GM12801 (cell line): Measurements from ENCODE around the gene ZBTB18.

ENCODE experiments used
- TF ChIP-seq, protein P1 (sequence below): IDR thresholded peaks from one replicate; pipeline ENCODE4 v1.5.1; 2011; ENCODE audit warnings: control low read depth; ENCODE audit not compliant: insufficient read length; ENCODE audit errors: extremely low read depth

The ZBTB18 gene

DNA sequence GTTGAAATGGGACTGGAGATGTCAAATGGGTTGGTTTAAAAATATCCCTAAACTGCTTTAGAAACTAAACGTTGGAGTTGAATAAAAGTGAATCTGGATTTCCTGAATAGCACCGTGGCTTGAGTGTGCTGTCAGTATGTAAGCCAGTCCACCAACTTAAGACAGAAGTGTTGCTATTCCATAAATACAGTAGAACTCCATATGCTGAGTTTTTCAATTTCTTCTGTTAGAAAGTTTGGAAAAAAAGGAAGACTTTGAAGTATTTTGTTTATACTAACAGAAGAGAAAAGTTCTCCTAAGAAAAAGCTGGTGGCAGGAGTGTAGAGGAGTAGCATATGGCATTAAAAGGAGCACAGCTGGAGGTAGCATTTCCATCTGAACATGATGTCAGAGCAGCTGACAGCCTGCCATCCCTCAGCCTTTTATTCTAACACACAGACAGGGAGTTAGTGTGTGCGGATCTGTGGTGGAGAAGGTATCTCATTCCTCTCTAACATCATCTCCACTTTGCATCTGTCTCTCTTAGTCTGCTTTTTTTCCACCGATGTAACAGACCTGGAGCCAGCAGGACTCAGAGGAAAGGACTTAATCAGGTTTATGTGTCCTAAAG, at the start of gene ZBTB18:
TSS of gene ZBTB18 (plus strand) at position 449 of the 610 bp plus-strand sequence. CDS start at position 598, 149 bp downstream.
- TF ChIP-seq, protein P1, sequence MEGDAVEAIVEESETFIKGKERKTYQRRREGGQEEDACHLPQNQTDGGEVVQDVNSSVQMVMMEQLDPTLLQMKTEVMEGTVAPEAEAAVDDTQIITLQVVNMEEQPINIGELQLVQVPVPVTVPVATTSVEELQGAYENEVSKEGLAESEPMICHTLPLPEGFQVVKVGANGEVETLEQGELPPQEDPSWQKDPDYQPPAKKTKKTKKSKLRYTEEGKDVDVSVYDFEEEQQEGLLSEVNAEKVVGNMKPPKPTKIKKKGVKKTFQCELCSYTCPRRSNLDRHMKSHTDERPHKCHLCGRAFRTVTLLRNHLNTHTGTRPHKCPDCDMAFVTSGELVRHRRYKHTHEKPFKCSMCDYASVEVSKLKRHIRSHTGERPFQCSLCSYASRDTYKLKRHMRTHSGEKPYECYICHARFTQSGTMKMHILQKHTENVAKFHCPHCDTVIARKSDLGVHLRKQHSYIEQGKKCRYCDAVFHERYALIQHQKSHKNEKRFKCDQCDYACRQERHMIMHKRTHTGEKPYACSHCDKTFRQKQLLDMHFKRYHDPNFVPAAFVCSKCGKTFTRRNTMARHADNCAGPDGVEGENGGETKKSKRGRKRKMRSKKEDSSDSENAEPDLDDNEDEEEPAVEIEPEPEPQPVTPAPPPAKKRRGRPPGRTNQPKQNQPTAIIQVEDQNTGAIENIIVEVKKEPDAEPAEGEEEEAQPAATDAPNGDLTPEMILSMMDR, result no peak

DNA sequence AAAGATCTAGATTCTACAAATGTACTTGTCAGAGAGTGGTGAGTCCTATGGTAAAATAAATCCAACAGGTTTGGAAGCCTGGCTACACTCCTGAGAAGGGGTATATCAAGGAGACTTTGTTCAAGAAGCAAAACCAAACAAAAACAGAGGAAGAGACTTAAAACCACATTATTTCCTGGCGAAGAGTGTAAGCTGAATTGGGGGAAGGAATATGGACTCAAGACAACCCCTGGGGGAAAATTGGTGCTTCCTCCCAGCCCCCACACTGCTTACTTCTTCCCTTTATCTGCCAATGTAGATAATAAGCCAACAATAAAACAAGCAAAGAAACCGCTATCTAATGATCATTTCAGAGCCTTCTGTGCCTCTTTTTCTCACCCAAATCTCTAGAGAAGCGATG, 48.4 kb upstream of the ZBTB18 start:
- TF ChIP-seq, protein P1, result no peak

DNA sequence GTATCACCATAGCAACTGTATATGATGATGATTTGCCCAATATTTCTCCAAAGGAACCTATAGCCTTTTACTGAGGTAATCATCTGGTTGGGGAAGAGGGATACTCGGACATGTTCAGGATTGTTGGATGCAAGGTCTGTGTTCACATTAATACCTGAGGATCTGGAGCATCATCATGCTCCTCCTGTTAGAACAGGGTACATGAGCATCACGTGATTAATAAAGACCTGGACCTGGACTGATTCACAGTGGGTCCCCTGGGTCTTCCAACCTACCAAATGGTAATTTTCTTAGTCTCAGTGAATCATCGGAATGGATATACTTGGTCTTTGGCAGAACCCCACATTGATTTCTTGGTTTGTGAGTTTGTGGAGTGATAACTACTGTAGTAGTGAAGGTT, 45.6 kb upstream of the ZBTB18 start:
- TF ChIP-seq, protein P1, result no peak

DNA sequence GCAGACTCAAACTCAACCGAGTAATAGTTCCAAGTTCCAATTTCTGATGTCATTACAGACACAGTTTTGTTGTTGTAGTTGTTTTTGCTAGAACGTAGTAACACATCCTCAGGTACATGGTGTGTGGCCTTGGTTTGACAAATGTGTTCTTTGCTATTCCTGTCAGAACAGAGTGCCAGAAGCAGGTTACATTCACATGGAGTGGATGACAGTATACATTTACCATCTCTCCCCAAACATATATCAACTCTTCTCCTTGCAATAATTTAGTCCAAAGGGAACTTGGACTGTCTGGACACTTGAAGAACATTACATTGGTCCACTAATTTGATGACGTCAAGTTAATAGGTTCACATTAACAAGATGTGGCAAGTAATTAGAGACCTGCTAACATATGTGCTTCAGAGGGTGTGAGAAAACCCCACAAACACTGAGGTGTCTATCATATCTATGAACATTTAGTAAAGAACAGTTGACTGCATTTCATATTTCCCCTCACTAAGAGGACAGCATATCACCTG, 44.6 kb upstream of the ZBTB18 start:
- TF ChIP-seq, protein P1, result no peak

DNA sequence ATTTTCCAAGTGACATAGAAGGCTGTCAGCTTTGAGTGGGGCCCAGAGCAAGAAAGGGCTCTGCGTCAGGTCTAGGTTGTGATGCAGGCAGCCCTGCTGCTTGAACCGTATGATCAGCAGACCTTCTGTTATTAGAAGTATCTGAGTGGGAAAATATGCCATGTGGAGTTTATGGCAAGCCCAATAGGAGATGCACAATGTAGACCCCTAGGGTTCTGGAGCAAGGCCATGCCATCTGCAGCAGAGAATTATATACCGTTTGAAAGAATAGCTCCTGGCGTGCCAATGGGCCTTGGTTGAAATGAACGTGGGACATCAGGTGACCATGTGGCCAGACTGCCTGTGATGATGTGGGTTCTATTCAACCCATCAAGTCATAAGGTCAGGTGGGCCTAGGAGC, 44.1 kb upstream of the ZBTB18 start:
- TF ChIP-seq, protein P1, result no peak

- TF ChIP-seq, protein P1, result no peak
These were observed 40.9 kb upstream of the ZBTB18 start for GRCh38 chr1:244010191-244010590.

GRCh38 chr1:244010703-244011123, 40.4 kb upstream of the ZBTB18 start:
- TF ChIP-seq, protein P1, result no peak

DNA sequence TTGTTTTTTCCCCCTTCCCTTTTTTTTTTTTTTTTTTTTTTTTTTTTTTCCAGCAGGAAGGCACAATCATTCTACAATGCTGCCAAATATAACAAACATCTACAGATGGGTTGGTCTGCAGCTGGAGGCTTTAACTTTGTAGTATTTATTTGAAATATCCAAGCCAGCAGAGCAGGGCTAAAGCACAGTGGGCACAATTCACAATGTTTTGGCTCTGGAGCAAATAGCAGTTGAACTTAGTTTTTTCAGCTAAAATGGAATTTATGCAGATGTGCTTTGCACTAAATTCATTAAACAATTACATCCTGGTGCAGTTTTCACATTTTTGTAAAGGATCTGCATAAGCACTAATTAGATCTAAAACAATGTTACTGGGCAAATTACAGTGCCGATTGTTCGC, 39.8 kb upstream of the ZBTB18 start:
- TF ChIP-seq, protein P1, result no peak
